Retina (tissue), 1 donor: ENCODE measurements around the gene CGB2.
"Not testable (repeated sequence)": the region's sequence is repeated elsewhere in the genome, so short reads cannot be mapped to it uniquely, and the experiment has no call there.

ENCODE experiments used
- DNase-seq: peaks from one replicate; pipeline ENCODE4 v3.0.0-alpha.2; 2016

CGB2 gene

GRCh38 chr19:49011194-49011593 is 20.5 kb upstream of the CGB2 start:
- no peak for DNase-seq

- no peak for DNase-seq
Observed at GRCh38 chr19:49014123-49014869, 17.4 kb upstream of the CGB2 start.

- DNase-seq = no peak
Observed at GRCh38 chr19:49014870-49015255, 16.8 kb upstream of the CGB2 start.

DNA sequence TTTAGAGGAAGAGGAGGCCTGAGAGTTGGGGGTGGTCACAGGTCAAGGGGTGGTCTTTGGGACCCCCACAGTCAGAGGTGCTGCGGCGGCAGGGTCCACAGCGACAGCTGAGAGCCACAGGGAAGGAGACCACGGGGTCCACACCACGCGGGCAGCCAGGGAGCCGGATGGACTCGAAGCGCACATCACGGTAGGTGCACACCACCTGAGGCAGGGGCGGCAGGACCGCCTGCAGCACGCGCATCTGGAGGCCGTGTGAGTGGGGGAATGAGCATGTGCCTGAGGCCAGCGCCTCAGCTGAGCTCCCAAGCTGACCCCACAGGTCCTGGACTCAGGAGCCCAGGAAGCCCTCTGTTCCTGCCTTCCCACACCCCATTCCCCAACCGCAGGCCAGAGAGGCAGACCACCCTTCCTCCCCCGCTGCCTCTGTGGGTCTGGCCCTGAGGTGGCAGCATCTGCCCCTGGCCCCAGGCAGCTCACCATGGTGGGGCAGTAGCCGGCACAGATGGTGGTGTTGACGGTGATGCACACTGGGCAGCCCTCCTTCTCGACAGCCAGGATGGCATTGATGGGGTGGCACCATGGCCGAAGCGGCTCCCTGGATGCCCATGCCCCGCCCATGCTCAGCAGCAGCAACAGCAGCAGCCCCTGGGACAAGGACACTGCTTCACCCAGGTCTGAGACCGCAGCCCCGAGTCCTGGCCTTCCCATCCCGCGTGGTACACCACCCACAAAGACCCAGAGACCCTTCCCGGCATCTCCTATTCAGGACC is 15.4 kb upstream of the CGB2 start:
- no peak for DNase-seq

GRCh38 chr19:49017041-49017665 is 14.5 kb upstream of the CGB2 start, which contains the start of gene LHB:
LHB (minus strand) TSS chr19:49017091; CDS start chr19:49017081, 10 bp downstream.
- no peak for DNase-seq

GRCh38 chr19:49017666-49018351 is 13.9 kb upstream of the CGB2 start:
- peak; percentile 65 for DNase-seq

- peak; percentile 54 for DNase-seq
Observed at GRCh38 chr19:49018388-49019241, 13.1 kb upstream of the CGB2 start.

- DNase-seq = peak; percentile 67
Observed at GRCh38 chr19:49019242-49019932, 12.3 kb upstream of the CGB2 start.

GRCh38 chr19:49020342-49020741 is 11.3 kb upstream of the CGB2 start:
- DNase-seq = no peak

DNA sequence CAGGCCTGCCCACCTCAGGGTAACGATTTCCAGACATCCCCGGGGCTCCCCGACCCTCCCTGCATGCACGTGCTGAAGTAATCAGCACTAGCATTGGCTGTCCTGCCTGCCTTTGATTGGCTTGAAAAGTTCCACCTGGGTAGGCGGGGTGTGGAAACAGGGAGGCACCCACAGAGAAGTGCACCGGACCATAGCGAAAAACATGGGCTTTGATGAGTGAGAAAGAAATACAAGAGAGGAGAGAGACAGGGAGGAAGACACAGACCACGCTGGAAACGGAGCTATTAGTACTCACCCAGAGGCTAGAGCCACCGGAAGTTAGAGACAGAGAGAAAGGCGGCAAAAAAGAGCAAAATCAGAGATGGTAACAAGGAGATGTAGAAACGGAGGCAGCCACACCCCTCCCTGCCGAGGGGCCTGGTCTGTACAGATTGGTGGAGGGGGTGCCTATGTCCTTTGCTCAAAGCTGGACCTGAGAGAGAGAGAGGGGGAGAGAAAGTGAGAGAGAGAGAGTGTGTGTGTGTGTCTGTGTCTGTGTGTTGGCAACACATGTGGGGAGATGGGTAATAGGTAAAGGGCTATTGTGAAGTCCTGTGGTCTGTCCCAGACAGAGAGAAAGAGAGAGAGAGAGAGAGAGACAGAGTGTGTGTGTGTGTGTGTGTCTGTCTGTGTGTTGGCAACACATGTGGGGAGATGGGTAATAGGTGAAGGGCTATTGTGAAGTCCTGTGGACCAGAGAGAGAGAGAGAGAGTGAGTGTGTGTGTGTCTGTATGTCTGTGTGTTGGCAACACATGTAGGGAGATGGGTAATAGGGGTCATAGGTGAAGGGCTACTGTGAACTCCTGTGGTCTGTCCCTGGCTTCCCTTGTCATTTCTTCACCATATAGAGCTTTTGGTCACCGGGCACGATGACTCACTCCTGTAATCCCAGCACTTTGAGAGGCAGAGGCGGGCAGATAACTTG is 10.5 kb upstream of the CGB2 start:
- DNase-seq = no peak

DNA sequence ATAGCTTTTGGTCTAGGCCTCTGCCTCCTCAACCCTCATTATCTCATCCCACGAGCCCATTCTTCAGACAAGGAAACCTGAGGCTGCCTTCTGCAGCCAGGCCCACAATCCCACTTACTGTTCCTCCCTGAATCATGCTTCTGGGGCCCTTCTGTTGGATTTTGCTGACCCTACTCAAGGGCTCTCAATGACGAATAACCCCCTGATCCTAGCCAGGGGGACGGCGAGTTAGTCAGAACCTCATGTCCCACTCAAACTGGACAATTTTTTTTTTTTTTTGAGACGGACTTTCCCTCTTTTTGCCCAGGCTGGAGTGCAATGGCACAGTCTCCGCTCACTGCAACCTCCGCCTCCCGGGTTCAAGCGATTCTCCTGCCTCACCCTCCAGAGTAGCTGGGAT is 9.6 kb upstream of the CGB2 start:
- DNase-seq = no peak

DNA sequence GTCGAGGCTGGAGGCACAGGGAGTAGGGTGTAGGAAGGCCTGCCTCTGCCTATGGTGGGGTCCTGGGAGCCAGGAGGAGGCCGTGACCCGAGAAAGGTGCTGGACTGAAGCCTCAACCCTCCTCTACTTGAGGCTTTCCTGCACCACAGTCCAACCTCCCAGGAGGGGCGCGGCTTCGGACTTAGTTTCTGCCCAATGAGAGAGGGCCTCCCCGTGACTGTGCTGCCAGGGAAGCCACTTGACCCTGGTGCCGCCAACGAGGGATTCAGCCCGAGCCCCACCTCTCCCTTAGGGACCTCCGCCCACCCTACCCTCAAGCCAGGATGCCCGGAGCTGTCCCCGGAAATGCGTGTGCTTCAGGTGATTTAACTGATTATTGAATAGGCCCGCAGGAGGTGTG is 7.5 kb upstream of the CGB2 start, which contains the start of gene CGB3:
TSS of gene CGB3 (minus strand) at position 101 of the 400 bp plus-strand sequence. CDS start 362 bp downstream, outside the sequence.
- not testable (repeated sequence) for DNase-seq

- not testable (repeated sequence) for DNase-seq
Observed at GRCh38 chr19:49025088-49025487, 6.6 kb upstream of the CGB2 start.

GRCh38 chr19:49025599-49025998 is 6.1 kb upstream of the CGB2 start:
- not testable (repeated sequence) for DNase-seq

DNA sequence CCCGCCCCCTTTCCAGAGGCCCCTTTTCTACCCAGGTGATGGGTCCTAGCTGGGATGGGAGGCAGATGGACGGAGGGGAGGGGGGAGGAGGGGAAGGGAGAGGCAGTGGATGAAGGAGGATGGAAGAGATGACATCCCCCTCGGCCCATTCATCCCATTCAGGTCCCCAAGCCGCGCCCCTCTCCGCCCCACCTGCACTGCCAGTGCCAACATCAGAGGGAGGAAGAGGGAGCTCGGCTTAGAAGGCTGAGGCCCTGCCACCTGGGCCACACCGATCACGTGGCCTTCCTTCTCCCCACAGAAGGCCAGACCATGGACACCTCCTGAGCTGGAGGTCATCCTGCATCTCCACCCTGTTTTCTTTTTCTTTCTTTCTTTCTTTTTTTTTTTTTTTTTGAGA is 3.0 kb upstream of the CGB2 start:
- DNase-seq = not testable (repeated sequence)

DNA sequence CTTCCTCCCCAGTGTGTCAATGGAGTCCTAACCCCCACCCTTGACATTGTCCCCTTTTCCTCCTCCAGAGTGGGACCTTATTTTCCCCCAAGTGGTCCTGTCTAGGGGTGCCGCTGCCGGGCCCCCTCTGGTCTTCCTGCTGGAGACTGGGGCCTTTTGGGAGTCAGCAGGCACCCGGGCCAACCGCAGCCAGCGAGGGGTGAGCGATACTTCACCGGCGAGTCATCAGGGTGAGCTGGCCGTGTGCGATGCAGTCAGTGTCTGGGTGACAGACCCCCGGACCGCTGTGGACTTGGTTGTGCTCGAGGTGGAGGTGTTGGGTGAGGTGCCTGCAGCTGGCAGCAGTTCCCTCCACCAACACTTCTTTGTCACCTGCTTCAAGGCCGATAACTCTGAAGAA is 1.9 kb upstream of the CGB2 start:
- not testable (repeated sequence) for DNase-seq

DNA sequence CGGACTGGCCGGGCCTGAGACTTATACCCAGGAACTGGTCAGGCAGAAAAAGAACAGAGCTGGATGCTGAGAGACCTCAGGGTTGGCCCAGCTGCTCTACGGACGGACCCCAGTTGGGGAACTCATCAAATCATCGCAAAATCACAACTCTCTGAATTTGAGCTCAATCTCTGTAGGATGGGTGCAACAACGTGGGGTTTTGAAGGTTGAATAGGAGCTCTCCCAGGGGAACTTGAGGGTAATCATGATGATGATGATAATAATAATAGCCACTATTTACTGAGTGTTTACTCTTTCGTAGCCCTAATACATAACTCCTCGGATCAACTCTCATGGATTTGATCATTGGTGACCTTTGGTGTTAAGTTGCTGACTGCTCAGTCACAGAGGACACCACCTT is 1.4 kb upstream of the CGB2 start:
- not testable (repeated sequence) for DNase-seq

DNA sequence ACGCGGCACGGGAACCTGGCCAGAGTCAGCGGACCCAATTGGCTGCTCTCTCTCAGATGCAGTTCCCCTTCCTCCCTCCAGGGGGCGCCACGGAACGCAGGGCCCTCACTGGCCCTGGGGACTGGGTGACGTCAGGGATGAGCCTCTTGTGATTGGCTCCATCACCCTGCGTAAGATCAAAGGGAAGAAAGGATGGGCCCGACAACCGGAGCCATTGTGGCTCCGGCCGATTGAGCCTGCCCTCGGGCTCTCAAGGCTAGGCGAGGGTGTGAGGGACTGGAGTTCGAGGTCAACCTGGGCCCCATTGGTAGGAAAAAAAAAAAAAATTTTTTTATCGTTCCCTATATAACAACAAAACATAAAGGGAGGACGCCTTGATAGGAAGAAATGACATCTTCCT is 5.1 kb downstream of the CGB2 start, which contains the start of gene CGB1:
TSS of gene CGB1 (minus strand) at position 81 of the 400 bp plus-strand sequence. CDS start 184 bp downstream, outside the sequence.
- not testable (repeated sequence) for DNase-seq

DNA sequence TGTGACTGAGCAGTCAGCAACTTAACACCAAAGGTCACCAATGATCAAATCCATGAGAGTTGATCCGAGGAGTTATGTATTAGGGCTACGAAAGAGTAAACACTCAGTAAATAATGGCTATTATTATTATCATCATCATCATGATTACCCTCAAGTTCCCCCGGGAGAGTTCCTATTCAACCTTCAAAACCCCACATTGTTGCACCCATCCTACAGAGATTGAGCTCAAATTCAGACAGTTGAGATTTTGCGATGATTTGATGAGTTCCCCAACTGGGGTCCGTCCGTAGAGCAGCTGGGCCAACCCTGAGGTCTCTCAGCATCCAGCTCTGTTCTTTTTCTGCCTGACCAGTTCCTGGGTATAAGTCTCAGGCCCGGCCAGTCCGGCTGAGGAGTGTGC is 6.4 kb downstream of the CGB2 start:
- DNase-seq = not testable (repeated sequence)
